ACHN (cell line): ENCODE measurements around the gene DBNL.

ENCODE experiments used
- DNase-seq: peaks from one replicate; pipeline ENCODE4 v3.0.0-alpha.2; 2015
- in situ Hi-C: cut with HindIII; loops from 2 replicates; pipeline ENCODE4 v1.10.0; 2017; ENCODE audit warnings: low sequenced_read_pairs, low pct_ligation_motif_present, low pct_unique_long_range_greater_than_20kb

Gene DBNL

DNA sequence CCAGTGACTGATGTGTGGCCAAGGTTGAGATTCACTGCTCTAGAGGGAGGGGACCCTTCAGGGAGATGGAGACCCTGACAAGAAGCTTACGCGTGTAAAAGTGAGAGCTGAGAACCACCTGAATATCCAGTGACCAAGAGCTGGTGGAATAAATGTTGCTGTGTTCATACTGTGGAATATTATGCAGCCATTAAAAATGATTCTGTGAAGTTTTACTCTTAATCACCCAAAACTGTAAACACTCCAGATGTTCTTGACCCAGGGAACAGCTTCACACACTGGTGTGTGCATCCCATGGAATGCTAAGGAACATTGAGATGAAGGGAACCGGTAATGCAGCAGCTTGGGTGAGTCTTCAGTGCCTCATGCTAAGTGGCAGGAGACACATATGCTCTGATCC lies 42.1 kb downstream of the DBNL start:
- DNase-seq: no peak
- in situ Hi-C loops: loop anchor here (25.0 kb wide), 1 partner anchor 126 kb away; the partner anchor contains the start of gene YKT6

DNA sequence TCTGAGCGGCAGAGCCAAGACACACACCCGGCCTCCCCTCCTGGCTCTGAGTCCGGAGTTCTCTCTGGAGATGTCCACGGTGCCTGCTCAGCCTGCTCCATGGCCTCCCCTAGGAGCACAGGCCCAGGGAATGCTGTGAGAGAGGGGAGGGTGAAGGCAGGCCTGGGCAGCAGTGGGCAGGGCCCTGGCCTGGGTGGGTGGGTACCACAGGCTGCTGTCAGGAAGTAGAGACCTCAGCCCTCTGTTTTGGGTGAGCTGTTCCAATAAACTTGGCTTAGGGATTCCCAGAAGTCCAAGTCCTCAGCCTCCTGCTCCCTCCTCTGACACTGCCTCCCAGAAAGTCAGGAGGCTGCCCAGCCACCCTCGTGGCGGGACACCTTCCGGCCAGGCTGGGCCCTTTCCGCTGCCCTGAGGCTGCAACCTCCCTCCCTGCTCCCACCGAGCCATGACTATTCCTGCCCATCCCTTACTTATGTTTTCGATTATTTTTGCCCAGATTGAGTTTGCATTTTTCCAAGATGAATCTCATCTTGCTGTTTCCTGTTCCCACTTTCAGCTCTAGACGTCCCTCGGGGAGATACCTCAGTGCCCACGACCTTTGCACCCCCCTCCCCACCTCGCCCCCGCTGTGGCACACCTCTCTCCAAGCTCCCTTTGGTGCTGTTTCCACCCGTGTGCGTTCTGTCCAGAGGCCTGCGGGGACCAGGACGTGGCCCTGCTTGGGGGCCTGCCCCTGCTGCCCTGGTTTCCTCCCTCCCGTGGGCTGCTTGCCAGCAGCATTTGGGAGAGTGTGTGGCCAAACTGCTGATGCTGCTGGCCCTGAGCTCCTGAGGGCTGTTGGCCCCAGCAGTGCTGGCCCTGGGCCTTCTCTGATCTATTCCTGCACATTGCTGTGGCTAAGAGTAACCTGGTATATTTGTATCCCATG lies 43.7 kb downstream of the DBNL start:
- no peak for DNase-seq
- in situ Hi-C loops: loop anchor here (25.0 kb wide), 1 partner anchor 124 kb away; the partner anchor contains the start of gene YKT6

DNA sequence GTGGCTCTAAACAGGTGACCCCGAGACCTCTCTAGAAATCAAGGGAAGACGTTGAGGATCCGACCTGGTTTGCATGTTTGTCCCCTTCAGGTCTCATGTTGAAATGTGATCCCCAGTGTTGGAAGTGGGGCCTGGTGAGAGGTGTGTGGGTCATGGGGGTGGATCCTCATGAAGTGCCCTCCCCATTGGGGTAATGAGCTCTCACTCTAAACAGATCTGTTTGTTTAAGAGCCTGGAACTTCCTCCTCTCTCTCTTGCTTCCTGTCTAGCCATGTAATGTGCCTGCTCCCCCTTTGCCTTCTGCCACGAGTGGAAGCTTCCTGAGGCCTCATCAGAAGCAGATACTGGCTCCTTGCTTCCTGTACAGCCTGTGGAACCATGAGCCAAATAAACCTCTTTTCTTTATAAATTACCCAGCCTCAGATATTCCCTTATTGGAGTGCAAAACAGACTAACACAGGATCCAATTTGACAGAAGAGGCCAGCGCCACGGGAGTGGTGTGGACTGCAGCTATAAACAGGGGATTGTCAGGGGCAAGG lies 48.7 kb downstream of the DBNL start:
- in situ Hi-C loops: loop anchor here (25.0 kb wide), 1 partner anchor 119 kb away; the partner anchor contains the start of gene YKT6
- DNase-seq: no peak

DNA sequence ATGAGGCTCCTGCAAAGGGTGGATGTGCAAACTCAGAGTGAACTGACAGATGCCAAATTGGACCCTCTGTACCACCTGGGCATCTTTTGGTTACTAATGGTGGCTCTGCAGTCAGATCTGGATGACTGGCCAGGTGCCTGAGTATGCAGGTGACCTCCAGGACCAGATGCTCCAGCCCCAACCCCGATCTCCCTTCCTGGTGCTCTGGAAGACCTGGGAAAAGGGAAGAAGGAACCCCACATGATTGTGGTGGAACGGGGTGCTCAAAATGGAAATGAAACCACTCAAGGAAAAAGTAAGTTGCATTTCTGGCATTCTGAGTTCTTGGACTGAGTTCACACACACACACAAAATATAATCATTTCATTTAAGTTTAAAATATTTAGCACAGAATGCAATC lies 49.9 kb downstream of the DBNL start:
- DNase-seq: no peak
- in situ Hi-C loops: loop anchor here (25.0 kb wide), 1 partner anchor 118 kb away; the partner anchor contains the start of gene YKT6

DNA sequence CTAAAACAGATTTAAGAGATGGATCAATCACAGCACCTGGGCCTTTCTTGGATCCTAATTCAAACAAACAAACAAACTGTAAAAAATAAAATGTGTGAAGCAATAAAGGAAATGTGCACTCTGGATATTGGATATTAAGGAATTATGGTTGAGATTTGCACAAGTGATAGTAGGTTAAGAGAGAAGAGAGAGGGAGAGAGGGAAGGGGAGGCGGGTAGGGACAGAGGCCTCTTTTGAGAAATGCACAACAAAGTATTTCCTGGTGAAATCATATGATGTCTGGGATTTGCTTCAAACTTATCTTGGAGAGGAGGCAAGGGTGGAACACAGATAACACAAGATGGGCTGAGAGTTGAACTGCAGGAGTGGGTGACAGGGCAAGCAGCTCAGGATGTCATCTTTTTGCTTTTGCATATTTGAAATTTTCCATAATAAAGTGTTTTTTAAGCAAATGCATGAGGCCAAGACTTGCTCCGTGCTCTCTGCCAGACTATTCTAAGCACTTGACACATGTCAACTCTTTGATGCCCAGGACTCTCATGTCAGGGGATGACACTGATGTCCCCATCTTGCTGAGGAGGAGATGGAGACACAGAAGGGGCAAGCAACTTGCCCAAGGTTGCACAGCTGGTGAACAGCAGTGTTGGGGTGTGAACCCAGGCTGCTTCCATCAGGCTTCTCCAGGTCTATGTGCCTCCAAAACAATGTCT lies 50.5 kb downstream of the DBNL start:
- in situ Hi-C loops: loop anchor here (25.0 kb wide), 1 partner anchor 117 kb away; the partner anchor contains the start of gene YKT6
- DNase-seq: no peak

DNA sequence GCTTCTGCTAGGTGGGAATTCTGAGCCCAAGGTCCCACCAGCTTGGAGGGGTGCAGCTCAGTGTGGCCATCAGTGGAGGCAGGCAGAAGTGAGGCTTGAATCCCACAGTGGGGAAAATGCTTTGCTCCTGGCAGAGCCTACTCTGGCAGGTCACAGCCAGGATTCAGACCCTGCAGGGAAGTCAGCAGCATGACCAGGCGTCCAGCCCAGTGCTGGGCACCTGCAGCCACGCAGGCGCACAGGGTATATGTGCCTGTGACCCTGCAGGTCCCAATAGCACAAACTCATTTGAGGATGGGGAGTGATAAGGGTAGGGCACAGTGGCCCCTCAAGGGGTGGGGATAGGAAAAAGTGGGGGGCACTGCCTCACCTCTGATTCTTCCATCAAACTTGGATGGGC lies 51.3 kb downstream of the DBNL start:
- in situ Hi-C loops: loop anchor here (25.0 kb wide), 1 partner anchor 117 kb away; the partner anchor contains the start of gene YKT6
- no peak for DNase-seq

DNA sequence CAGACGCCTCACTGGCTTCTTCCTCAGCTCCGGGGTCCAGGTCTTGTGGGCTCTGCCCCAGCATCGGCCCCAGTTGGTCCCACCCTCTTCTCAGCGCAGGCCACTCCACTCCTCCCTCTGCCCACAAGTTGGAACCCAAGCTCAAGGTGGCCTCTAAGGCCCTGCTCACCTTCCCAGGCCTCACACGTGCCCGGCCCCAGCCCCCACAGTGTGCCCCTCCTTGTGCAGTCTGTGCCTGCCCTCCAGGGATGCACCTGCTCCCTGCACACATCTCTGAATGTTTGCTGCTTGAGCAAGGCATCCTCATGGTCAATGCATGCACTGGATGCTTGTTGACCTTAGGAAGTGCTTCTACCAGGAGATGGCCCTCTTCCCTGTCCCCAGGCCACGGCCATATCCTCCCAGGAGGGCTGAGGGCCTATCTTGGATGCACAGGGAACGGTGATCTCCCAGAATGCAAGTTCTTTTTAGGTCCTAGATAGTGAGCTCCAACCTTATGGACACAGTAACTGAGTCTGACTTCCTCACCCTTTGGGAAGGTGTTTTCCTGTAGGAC lies 51.9 kb downstream of the DBNL start:
- no peak for DNase-seq
- in situ Hi-C loops: loop anchor here (25.0 kb wide), 1 partner anchor 116 kb away; the partner anchor contains the start of gene YKT6

DNA sequence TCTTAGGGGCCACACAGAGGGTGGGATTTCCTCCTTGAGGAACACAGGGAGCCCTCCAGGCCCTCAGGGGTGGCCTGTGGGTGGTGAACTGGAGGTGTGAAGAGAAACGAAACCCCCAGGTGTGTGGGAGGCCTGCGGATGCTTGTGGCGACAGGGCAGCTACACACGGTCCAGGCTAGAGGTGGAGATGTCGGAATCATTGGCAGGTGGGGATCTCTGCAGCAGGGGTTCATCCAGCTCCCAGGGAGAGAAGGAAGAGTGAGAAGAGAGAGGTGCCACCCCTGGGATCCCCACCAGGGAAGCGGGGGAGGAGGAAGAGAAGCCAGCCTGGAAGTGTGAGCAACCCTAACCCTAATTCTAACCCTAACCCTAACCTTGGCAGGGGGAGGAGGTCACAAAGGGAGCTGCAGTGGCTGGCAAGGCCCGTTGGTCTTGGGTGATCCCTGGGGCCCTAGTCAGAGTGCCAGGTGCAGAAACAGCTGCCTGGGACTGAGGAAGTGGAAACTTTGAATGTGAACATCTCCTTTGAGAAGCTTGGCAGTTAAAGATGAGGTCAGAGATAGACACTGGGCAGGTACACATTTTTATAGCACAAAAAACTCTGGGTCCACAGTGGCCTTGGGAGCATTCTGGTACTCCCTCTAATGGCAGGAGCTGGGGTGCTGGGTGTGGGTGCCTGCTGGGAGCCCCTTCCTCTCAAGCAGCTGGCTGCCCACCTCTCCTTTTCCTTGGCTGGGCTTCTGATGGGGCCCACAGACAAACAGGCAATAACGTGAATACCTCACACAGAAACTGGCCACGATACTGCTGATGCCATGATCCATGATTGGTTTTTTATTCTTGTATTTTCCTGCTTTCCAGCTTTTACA lies 52.8 kb downstream of the DBNL start:
- in situ Hi-C loops: loop anchor here (25.0 kb wide), 1 partner anchor 115 kb away; the partner anchor contains the start of gene YKT6
- DNase-seq: no peak

DNA sequence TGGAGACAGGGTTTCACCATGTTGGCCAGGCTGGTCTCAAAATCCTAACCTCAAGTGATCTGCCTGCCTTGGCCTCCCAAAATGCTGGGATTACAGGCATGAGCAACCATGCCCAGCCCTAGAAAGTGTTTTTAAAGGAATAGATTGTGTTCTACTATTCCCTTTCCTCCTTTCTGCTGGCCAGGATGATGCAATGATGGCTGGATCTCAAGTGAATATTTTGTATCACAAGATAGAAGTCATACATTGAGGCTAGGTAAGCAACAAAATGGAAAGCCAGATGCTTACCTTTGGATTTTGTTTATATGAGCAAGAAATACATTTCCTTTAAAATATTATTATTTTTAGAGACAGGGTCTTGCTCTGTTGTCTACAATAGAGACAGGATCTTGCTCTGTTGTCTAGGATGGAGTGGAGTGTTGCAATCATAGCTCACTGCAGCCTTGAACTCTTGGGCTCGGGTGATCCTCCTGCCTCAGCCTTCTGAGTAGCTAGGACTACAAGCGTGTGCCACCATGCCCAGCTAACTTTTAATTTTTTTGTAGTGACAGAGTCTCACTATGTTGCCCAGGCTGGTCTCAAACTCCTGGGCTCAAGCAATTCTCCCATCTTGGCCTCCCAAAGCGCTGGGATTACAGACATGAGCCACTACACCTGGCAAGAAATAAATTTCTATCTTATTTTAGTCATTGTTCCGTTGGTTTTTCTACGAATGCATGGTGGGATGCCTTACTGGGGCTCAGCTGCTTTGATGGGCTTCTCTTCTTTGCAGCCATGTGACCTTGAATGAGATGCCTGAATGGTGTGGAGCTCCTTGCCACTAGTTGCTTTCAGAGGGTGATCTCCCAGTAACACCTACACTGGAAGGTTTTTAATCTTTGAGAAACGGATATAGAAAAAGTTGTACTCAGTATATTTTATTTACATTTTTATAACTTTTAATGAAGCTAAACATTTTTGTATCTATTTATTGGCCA lies 53.9 kb downstream of the DBNL start:
- in situ Hi-C loops: loop anchor here (25.0 kb wide), 1 partner anchor 114 kb away; the partner anchor contains the start of gene YKT6
- DNase-seq: no peak

DNA sequence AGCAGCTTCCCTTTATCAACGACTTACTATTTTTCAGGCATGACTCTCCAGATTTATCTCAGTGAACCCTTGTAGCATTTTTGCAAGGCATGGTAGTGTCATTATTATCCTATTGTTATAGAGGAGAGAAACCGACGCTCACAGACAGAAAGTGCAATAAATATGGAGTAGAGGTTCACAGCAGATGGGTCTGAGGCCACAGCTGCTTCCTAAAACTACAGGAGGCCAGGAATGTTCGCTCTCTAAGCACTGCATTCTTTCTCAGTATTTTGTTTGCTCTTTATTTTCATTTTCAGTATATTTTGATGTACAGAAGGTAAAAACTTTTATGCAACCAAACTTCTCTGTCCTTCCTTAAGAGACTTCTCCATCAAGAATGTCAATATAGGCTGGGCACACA lies 55.2 kb downstream of the DBNL start:
- DNase-seq: no peak
- in situ Hi-C loops: loop anchor here (25.0 kb wide), 1 partner anchor 113 kb away; the partner anchor contains the start of gene YKT6

DNA sequence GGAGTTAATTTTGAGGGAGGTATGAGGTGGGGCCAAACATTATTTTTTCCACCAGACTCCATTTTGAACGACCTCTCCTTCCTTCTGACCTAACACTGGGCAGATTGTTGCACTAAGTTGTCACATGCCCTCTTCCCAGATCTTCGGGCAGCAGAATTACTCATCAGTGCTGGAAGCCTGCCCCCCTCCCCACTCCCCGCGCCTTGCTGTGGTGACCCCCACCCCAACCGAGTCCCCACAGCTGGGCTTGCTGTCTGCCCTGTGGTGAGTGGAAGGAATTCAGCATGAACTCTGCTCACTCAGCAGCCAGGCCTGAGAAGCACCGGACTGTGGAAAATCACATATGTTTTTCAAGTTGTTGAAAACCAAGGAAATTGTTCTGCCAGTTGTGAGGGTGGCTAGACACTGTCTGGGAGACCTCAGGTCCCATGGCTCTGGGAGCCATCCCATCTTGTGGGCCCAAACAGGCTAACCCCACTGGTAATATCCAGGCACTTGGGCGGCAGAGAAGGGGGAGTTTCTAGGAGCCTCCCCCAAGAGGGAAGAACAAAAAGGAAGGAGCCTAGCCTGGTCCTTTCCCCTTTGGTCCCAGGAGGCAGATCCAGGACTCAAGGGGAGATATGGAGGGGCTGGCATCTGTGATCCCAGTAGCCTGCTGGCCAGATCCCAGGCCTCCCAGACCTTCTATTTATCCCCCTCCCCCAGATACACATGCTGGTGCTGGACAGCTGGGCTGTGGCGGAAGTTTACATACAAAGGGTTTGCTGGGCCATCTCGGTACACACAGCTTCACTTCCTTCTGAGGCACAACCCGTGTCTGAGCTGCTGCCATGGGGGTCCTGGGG lies 56.2 kb downstream of the DBNL start:
- DNase-seq: no peak
- in situ Hi-C loops: no loop called here

DNA sequence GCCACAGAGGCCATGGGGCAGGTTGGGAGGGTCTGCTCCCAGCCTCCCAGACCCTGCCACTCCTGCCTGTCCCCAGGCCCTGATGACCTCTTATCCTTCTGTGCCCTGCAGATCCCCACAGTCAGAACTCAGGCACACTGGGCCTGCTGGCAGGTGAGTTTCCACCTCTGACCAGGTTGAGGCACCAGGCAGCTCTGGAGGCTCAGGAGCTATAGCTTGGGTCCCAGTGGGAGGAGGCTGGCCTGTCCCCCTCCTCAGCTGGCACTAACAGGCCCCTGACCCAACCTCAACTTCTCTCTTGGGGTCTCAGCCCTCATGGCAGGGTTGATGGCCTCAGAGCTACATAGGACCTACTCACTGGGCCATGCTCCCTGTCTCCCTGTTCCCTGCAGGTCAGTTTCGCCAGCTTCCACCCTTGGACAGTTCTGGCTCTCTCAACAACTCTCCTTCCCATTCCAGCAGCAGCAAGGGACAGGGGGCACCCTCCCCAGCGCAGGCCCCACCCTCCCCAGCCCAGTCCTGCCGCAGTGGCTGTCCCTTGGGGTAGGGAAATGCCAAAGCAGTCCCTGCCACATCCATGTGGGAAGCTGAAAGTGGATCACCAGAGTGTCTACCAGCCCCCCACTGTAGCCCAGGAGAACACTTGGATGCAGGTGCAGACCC lies 56.9 kb downstream of the DBNL start:
- in situ Hi-C loops: no loop called here

DNA sequence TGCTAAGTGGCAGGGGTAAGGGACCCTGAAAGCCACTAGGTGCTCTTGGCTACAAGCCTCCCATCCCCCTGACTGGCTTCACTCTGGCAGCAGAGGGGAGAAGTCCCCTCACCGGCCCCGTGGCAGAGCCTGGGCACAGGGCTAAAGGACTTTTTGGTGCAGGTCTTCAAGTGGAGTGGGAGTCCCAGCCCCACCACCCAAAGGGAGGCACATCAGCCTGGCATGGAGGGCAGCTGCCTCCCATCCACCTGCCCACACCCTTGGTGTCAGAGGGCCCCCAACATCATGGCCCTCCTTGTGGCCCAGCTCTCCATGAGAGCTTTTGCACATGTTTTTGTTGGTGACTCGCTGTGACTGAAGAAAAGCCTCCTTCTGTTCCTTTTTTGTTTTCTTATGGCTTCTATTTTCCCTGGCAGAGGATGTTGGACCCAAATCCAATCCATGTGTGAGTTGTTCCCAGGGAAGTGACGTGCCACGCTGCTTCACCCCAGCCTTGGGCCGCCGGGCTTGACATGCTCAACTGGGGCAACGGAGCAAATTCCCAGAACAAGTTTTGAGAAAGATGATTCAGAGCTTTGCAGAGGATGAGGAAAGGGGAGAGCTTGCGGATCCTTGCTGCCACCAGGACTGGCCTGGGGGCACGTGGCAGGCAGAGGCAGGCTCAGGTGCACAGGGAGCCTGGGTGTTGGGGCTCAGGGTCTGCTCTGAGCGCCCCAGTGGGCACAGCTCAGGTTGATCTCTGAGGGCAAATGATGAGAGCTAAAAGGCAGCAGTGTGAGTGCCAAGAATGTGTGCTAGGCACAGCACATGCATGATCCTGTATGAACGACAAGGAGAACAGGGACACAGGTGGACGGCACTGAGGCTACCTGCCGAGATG lies 57.7 kb downstream of the DBNL start:
- in situ Hi-C loops: no loop called here
- DNase-seq: no peak

More for the DNA sequence above, 56.9 kb downstream of the DBNL start:
- no peak for DNase-seq

DNA sequence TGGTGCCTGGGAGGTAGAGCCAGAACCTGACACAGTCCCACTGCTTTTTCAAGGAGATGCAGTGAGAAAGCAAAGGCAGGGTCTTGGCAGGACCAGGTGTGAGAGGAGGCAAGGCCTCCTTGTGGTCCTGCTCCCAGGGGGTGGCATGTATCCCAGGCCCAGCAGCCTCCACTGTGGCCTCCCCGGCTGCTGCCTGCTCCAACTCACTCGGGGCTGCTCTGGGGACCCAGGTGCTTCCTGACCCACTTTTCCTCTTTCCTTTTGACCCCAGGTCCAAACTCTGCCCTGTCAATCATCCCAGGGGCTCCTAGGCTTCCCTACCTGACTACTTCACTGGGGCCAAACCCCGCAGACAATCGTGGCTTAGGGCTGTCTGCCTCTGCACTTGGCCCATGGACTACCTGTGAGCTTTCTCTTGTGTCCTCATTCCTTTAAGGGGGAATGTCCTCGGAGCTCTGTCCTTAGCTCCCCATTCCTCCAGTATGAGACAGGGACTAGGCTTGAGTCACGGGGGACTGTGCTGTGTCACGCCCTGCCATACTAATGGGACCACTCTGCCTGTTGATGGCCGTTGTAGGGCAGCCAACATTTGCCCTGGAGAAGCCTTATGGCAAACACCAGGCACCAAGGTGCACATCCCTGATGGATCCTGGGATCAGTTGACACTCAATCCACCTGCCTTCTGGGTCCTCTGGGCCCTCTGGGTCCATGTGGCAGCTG lies 58.5 kb downstream of the DBNL start:
- in situ Hi-C loops: no loop called here
- no peak for DNase-seq
